ENCODE results near the gene LHFPL6. TPM values are rescaled to one million over a fixed set of nuclear protein-coding genes. Genes with fewer than 3 reads are reported as not detected.

The LHFPL6 gene
- total RNA-seq, 2 donors from 2014 or later: 0.53 to 2.8 TPM

DNA sequence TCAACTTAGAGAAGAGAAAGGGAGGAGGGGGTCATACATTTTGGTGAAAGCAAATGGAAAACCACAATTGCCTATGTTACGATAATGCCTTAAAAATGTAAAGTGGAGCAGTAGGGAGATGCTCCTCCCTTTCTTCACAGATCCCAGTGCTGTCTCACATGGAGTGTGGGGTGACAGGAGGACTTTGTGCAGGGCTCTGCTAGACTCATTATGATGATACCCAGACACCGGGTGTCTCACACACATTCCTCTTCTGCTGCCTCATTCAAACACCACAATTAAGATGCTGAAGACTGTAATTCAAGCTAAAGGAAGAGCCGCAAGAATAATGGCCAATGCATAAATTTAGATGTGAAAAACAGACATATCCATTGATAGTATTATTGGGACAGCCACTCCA is 150.6 kb downstream of the LHFPL6 start:
- Mint-ChIP-seq H3K4me3 (no peak overlapping the region), H3K27me3 (ENCODE audit: insufficient read depth) (no peaks in the 10 kb centered on the region), H3K4me1 (peaks cover 9% of the 10 kb centered on the region), H3K27ac (no peak overlapping the region), H3K36me3 (ENCODE audit: low read depth) (no peaks in the 10 kb centered on the region), H3K9me3 (no peaks in the 10 kb centered on the region)
- TF ChIP-seq, protein P1, sequence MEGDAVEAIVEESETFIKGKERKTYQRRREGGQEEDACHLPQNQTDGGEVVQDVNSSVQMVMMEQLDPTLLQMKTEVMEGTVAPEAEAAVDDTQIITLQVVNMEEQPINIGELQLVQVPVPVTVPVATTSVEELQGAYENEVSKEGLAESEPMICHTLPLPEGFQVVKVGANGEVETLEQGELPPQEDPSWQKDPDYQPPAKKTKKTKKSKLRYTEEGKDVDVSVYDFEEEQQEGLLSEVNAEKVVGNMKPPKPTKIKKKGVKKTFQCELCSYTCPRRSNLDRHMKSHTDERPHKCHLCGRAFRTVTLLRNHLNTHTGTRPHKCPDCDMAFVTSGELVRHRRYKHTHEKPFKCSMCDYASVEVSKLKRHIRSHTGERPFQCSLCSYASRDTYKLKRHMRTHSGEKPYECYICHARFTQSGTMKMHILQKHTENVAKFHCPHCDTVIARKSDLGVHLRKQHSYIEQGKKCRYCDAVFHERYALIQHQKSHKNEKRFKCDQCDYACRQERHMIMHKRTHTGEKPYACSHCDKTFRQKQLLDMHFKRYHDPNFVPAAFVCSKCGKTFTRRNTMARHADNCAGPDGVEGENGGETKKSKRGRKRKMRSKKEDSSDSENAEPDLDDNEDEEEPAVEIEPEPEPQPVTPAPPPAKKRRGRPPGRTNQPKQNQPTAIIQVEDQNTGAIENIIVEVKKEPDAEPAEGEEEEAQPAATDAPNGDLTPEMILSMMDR (conservative IDR thresholded peaks at IDR 0.05): no peak
- H3K36me3 ChIP-seq (ENCODE audit: control insufficient read depth, insufficient read depth, low read length): no peaks in the 10 kb centered on the region
- peak overlapping the region; percentile 96 for H3K27ac ChIP-seq (ENCODE audit: low read depth, low read length)
- H3K9ac ChIP-seq (ENCODE audit: extremely low read depth, low read length, poor library complexity, severe bottlenecking): no peak overlapping the region
- DNase-seq: no peak
- H3K4me1 ChIP-seq (ENCODE audit: control insufficient read depth, insufficient read depth, low read length): no peaks in the 10 kb centered on the region
- peaks cover 5% of the 10 kb centered on the region for H3K9me3 ChIP-seq (ENCODE audit: control insufficient read depth, low read length)
- WGBS, 2 experiments (ENCODE audit: insufficient coverage in 1 of 2, insufficient read length in 1 of 2): 68 to 84% methylated on average over 2 to 3 of the region's 3 CpGs
- H3K4me3 ChIP-seq (ENCODE audit: low read length): no peak overlapping the region
- H3K27me3 ChIP-seq (ENCODE audit: control insufficient read depth, insufficient read depth, low read length, poor library complexity, severe bottlenecking): no peaks in the 10 kb centered on the region

DNA sequence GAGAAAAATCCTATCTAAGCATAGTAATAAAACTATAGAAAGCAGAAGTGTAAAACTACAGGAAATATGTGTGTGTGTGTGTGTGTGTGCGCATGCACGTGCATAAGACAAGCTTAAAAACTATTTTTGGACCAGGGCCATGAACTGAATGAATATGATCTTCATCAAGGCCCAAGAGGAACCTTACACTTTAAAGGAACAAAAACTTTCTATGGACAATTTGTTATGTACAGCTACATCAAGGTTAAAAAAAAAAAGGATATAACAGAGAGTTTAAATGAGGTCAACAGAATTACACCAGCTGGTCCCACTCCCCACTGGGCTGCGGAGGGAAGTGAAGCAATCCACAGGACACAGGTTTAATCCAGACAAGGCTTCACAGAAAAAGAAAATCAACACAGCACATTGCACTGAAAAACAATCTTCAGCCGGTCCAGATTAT is 151.1 kb downstream of the LHFPL6 start:
- H3K27ac Mint-ChIP-seq: no peak overlapping the region
- Histone ChIP-seq H3K27ac (ENCODE audit: low read depth, low read length) (peak overlapping the region; percentile 96), H3K4me1 (ENCODE audit: control insufficient read depth, insufficient read depth, low read length) (no peaks in the 10 kb centered on the region)

DNA sequence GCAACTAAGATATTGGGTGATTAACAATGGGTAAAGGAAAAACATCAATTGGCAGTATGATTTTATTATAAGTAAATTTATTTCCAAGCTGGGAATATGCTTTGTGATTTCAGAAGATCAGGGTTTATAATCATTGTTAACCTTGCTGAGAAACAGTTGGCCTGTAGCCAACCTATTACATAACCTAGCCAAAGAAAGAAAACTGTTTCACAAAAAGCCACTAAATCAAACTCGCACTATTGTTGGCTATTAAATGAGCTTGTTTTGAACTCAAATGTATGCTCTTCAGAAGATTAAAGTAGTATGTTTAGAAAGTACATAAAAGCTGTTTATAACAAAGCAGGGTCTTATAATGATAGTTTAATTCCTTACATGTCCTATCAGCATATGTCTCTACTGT is 151.7 kb downstream of the LHFPL6 start:
- H3K27me3 ChIP-seq (ENCODE audit: control insufficient read depth, insufficient read depth, low read length, poor library complexity, severe bottlenecking): no peaks in the 10 kb centered on the region
- WGBS, 2 experiments (ENCODE audit: insufficient coverage in 1 of 2, insufficient read length in 1 of 2): 92% methylated on average over 1 of the region's 1 CpG; no CpG with 5 or more reads in 1 of the 2 experiments
- no peaks in the 10 kb centered on the region for H3K9me3 ChIP-seq (ENCODE audit: control insufficient read depth, low read length)
- H3K27ac ChIP-seq (ENCODE audit: low read depth, low read length): no peak overlapping the region
- H3K4me3 ChIP-seq (ENCODE audit: low read length): no peak overlapping the region
- DNase-seq: no peak
- Mint-ChIP-seq H3K27ac (no peak overlapping the region), H3K9me3 (no peaks in the 10 kb centered on the region), H3K36me3 (ENCODE audit: low read depth) (no peaks in the 10 kb centered on the region), H3K4me3 (no peak overlapping the region), H3K27me3 (ENCODE audit: insufficient read depth) (peaks cover 1% of the 10 kb centered on the region), H3K4me1 (peaks cover 9% of the 10 kb centered on the region)
- no peaks in the 10 kb centered on the region for H3K36me3 ChIP-seq (ENCODE audit: control insufficient read depth, insufficient read depth, low read length)
- H3K9ac ChIP-seq (ENCODE audit: extremely low read depth, low read length, poor library complexity, severe bottlenecking): no peak overlapping the region
- no peaks in the 10 kb centered on the region for H3K4me1 ChIP-seq (ENCODE audit: control insufficient read depth, insufficient read depth, low read length)
- TF ChIP-seq, protein P1 (conservative IDR thresholded peaks at IDR 0.05): no peak

More for the DNA sequence above, 151.1 kb downstream of the LHFPL6 start:
- Mint-ChIP-seq H3K27me3 (ENCODE audit: insufficient read depth) (no peaks in the 10 kb centered on the region), H3K36me3 (ENCODE audit: low read depth) (no peaks in the 10 kb centered on the region), H3K4me1 (peaks cover 9% of the 10 kb centered on the region), H3K9me3 (no peaks in the 10 kb centered on the region), H3K4me3 (no peak overlapping the region)
- no peaks in the 10 kb centered on the region for H3K9me3 ChIP-seq (ENCODE audit: control insufficient read depth, low read length)
- no peak for DNase-seq
- no peaks in the 10 kb centered on the region for H3K27me3 ChIP-seq (ENCODE audit: control insufficient read depth, insufficient read depth, low read length, poor library complexity, severe bottlenecking)
- no peak overlapping the region for H3K4me3 ChIP-seq (ENCODE audit: low read length)
- H3K9ac ChIP-seq (ENCODE audit: extremely low read depth, low read length, poor library complexity, severe bottlenecking): no peak overlapping the region
- TF ChIP-seq, protein P1 (conservative IDR thresholded peaks at IDR 0.05): no peak
- H3K36me3 ChIP-seq (ENCODE audit: control insufficient read depth, insufficient read depth, low read length): no peaks in the 10 kb centered on the region
- 88 to 93% methylated on average over 2 to 4 of the region's 4 CpGs for WGBS, 2 experiments (ENCODE audit: insufficient coverage in 1 of 2, insufficient read length in 1 of 2)
